Lower leg skin (tissue), 4 donors: Measurements from ENCODE around the gene FZD1. TPM values are rescaled to one million over a fixed set of nuclear protein-coding genes. Genes with fewer than 3 reads are reported as not detected.

ENCODE experiments used
- DNase-seq, 2 donors: peaks; one replicate each; pipeline ENCODE4 v3.0.0-alpha.2; 2019; ENCODE audit warnings: low spot score in 2 of 2
- H3K4me3 ChIP-seq: fragments of 200-600 bp; sonication (generic); 2 replicates; pipeline ENCODE4 v1.5.1; 2017; ENCODE audit warnings: mild to moderate bottlenecking, low read depth; ENCODE audit not compliant: poor library complexity, severe bottlenecking
- CTCF ChIP-seq, 3 donors: fragments of 450-650 bp; IDR thresholded peaks; one replicate each; pipeline ENCODE4 v1.5.1; 2016; ENCODE audit warnings: antibody characterized with exemption in 3 of 3, mild to moderate bottlenecking in 3 of 3, moderate library complexity in 2 of 3
- POLR2A ChIP-seq, 2 donors: fragments of 450-650 bp; IDR thresholded peaks; one replicate each; pipeline ENCODE4 v1.6.1; 2016 to 2017; ENCODE audit warnings: antibody characterized with exemption in 2 of 2, mild to moderate bottlenecking in 1 of 2, moderate library complexity in 1 of 2
- WGBS, 2 donors: methylation state at CpG; one replicate each; pipeline ENCODE4 v1.1.5; 2018; 5-methylcytosine and 5-hydroxymethylcytosine counted together
- intact Hi-C: fragments of 100-400 bp; cut with DNase I; formaldehyde crosslinking; loops from one replicate; pipeline ENCODE4 v1.15.0; 2023; ENCODE audit warnings: low total_unique reads
- total RNA-seq, 4 donors: library from RNA; depleted of rRNA; stranded (reverse); fragments of >200 nt; gene quantifications; one replicate each; pipeline ENCODE4 v1.1.0, GENCODE V29; 2016

Gene FZD1
- total RNA-seq, 4 donors from 2014 or later, result 18.7 to 55.1 (median 33.9) TPM

DNA sequence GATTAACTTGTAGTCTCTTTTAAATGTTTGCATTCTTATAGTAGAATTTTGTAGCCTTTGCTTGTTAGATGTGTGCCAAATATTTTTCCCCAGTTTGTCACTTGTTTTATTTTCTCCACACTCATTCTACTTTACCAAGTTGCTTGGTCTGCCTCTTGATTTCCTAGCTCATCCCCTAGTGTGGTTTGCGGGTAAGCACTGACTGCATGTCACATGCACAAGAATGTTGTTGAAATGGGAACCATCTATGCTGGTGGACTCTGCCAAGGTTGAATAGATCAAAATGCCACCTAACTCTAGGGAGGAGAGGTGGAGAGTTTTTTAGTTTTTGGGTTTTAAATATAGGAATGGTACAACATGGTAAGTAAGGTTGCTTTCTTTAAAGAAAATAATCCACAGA lies 47.6 kb downstream of the FZD1 start:
- intact Hi-C loops, result no loop called here
- DNase-seq, result no peak
- no peak overlapping the region for H3K4me3 ChIP-seq
- 77 to 95% methylated on average over 1 of the region's 1 CpG for WGBS, 2 donors
- no peak for TF ChIP-seq POLR2A (IDR thresholded peaks at IDR 0.05)
- no peak for TF ChIP-seq CTCF (IDR thresholded peaks at IDR 0.05)

DNA sequence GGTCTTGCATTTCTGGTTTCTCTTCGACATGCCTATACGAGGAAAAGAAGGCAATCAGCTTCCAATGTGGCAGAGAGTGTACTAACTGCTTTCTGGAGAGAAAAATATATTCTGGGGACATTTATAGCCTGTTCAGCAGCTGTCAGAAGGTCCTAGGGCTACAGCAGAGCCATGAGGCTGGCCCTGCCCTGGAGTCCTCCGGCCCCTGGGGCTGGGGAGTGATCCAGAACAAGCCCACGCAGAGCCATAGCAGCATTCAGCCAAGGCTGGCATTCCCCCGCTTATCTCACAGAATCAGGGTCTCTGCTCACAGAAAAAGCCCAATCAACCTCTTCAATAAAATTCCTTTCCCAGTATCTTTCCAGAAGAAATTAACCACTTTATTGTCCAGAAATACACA lies 48.9 kb downstream of the FZD1 start:
- 48 to 60% methylated on average over 5 of the region's 5 CpGs for WGBS, 2 donors
- intact Hi-C loops, result no loop called here
- TF ChIP-seq POLR2A (IDR thresholded peaks at IDR 0.05), result no peak
- no peak for TF ChIP-seq CTCF (IDR thresholded peaks at IDR 0.05)
- no peak for DNase-seq
- no peak overlapping the region for H3K4me3 ChIP-seq

GRCh38 chr7:91314591-91315323 lies 50.5 kb downstream of the FZD1 start:
- 69 to 71% methylated on average over 3 of the region's 3 CpGs for WGBS, 2 donors
- intact Hi-C loops, result no loop called here
- no peak for DNase-seq
- TF ChIP-seq CTCF (IDR thresholded peaks at IDR 0.05) (no peak), POLR2A (IDR thresholded peaks at IDR 0.05) (no peak)
- H3K4me3 ChIP-seq, result no peak overlapping the region

DNA sequence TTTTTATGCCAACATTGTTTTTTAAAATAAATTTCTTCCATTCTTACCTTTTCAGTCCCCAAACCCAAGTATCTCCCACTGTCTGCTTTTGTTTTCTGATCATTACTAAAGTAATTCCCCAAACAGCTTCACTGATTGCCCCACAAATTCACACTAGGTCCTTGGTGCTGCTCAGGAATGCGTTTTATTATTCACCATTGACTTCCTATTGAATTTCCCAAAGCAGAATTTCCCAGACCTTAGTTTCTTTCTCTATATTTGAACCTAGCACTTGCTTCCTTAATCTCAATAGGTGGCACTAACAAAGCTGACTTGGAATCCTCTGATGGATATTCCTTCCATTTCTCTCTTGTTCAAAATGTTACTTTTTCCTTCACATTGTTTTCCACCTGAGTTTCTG lies 52.2 kb downstream of the FZD1 start:
- no peak for DNase-seq
- 83% methylated on average over 1 of the region's 1 CpG for WGBS, 2 donors
- intact Hi-C loops, result no loop called here

GRCh38 chr7:91319351-91319750 lies 55.1 kb downstream of the FZD1 start:
- no peak overlapping the region for H3K4me3 ChIP-seq
- no peak for DNase-seq
- WGBS, 2 donors, result 88 to 89% methylated on average over 4 of the region's 4 CpGs
- TF ChIP-seq POLR2A (IDR thresholded peaks at IDR 0.05), result no peak
- no peak for TF ChIP-seq CTCF (IDR thresholded peaks at IDR 0.05)
- intact Hi-C loops, result no loop called here

More for the DNA sequence above, 52.2 kb downstream of the FZD1 start:
- H3K4me3 ChIP-seq, result no peak overlapping the region
- TF ChIP-seq CTCF (IDR thresholded peaks at IDR 0.05) (no peak), POLR2A (IDR thresholded peaks at IDR 0.05) (no peak)
